Motor neuron (in vitro differentiated cells): ENCODE data around the gene PRKACG. TPM values are rescaled to one million over a fixed set of nuclear protein-coding genes. Genes with fewer than 3 reads are reported as not detected.

Source experiments
- total RNA-seq, 8 experiments: library from RNA; unstranded; fragments of 300-600 nt; gene quantifications; 2 replicates each; pipeline versions ENCODE4 v1.2.3 to v1.2.4, GENCODE V29; 2022

Gene PRKACG
- total RNA-seq, 8 experiments from 2014 or later: 0.13 to 0.33 (median 0.28) TPM; not detected in 5

Other genes starting within 250 kb of the PRKACG start
- gene FXN, start 21.6 kb upstream of the PRKACG start, total RNA-seq: 10 to 100 TPM in 3 of 8 experiments, 1 to 10 TPM in 5; 2.4 to 34.3 (median 8.7) TPM
- 10 to 100 TPM in 5 of 8 experiments, 1 to 10 TPM in 3; 1.8 to 73.0 (median 15.9) TPM for gene TJP2, start 160.2 kb upstream of the PRKACG start, total RNA-seq